Measurements from ENCODE around the gene CRYGB. TPM values are rescaled to one million over a fixed set of nuclear protein-coding genes. Genes with fewer than 3 reads are reported as not detected.

CRYGB gene
- total and polyA plus RNA-seq, 10 of the 15 experiments (the other 5 are each of a cell fraction or from before 2014, with no cell fraction given): not detected

GRCh38 chr2:208127090-208127489, 18.9 kb downstream of the CRYGB start (continued):
- no peak for TF ChIP-seq MEF2B (IDR thresholded peaks at IDR 0.05; ENCODE audit: partially characterized antibody, poor library complexity, severe bottlenecking)

DNA sequence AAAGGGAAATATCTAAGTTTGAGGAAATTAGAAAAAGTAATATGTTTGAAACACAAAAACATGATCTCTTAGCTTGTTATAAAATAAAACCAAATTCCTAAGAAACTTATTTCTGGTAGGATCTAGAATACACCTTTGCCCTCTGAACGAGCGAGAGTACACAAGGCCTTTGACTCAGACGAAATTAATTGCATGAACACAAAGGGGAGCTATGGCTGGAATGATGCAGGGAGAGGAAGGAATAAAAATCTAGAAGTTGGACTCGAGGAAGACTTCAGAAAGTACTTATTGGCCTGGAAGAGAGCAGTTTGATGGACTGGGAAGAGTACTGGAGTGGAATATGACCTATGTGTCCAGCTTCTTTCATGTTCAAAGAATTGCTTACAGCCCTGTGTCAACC, 20.7 kb downstream of the CRYGB start:
- no TSS peak for BruUV-seq (replicated peaks)
- no peak for TF ChIP-seq CUX1 (IDR thresholded peaks at IDR 0.05; ENCODE audit: insufficient replicate concordance, low read depth, low read length)
- TF ChIP-seq IRF3 (IDR thresholded peaks at IDR 0.05): no peak
- no peak for TF ChIP-seq NR2C2 (IDR thresholded peaks at IDR 0.05; ENCODE audit: borderline replicate concordance, control insufficient read depth, insufficient read length, low read depth)
- no peak for TF ChIP-seq SRF (IDR thresholded peaks at IDR 0.05; ENCODE audit: low read depth in 2 of 2, low read length in 2 of 2)
- TF ChIP-seq, protein P1, sequence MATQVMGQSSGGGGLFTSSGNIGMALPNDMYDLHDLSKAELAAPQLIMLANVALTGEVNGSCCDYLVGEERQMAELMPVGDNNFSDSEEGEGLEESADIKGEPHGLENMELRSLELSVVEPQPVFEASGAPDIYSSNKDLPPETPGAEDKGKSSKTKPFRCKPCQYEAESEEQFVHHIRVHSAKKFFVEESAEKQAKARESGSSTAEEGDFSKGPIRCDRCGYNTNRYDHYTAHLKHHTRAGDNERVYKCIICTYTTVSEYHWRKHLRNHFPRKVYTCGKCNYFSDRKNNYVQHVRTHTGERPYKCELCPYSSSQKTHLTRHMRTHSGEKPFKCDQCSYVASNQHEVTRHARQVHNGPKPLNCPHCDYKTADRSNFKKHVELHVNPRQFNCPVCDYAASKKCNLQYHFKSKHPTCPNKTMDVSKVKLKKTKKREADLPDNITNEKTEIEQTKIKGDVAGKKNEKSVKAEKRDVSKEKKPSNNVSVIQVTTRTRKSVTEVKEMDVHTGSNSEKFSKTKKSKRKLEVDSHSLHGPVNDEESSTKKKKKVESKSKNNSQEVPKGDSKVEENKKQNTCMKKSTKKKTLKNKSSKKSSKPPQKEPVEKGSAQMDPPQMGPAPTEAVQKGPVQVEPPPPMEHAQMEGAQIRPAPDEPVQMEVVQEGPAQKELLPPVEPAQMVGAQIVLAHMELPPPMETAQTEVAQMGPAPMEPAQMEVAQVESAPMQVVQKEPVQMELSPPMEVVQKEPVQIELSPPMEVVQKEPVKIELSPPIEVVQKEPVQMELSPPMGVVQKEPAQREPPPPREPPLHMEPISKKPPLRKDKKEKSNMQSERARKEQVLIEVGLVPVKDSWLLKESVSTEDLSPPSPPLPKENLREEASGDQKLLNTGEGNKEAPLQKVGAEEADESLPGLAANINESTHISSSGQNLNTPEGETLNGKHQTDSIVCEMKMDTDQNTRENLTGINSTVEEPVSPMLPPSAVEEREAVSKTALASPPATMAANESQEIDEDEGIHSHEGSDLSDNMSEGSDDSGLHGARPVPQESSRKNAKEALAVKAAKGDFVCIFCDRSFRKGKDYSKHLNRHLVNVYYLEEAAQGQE (IDR thresholded peaks at IDR 0.05; ENCODE audit: low read depth, low read length): no peak
- no peak for TF ChIP-seq BACH1 (IDR thresholded peaks at IDR 0.05; ENCODE audit: borderline replicate concordance)
- CTCF ChIA-PET: interaction anchor here (0.7 kb wide), 1 partner anchor 1485 kb away, joined by 3 read pairs; no protein-coding TSS in a partner anchor
- ATAC-seq (no peak), DNase-seq (ENCODE audit: low read depth, low spot score) (no peak), FAIRE-seq (no peak)
- Histone ChIP-seq H3K27ac (ENCODE audit: control insufficient read depth, insufficient read depth) (no peak overlapping the region), H3K4me2 (ENCODE audit: control insufficient read depth, insufficient read depth) (no peak overlapping the region), H3K9me3 (replicated peaks; ENCODE audit: control insufficient read depth, insufficient read depth, low read length) (no peaks in the 10 kb centered on the region; the same call in 2 of the 3 replicates), H3K36me3 (ENCODE audit: control insufficient read depth in 2 of 2, insufficient read depth in 2 of 2, low read length in 1 of 2) (no peaks in the 10 kb centered on the region), H4K20me1 (ENCODE audit: control insufficient read depth, insufficient read depth) (no peaks in the 10 kb centered on the region; the same call in 1 of the 2 replicates), H3K79me2 (ENCODE audit: control insufficient read depth, insufficient read depth, low read length) (no peaks in the 10 kb centered on the region), H3K27me3 (replicated peaks in 1 of 2; ENCODE audit: control insufficient read depth in 2 of 2, insufficient read depth in 2 of 2, low read length in 1 of 2) (peaks cover 0 to 7% of the 10 kb centered on the region in 2 experiments; a peak in 1 of 4 replicates), H3K4me3 (no peak overlapping the region), H3K9ac (ENCODE audit: control insufficient read depth, insufficient read depth, low read length) (no peak overlapping the region), H2AFZ (ENCODE audit: control insufficient read depth, low read depth, low read length) (no peak overlapping the region), H3K4me1 (ENCODE audit: control insufficient read depth, insufficient read depth, low read length) (no peaks in the 10 kb centered on the region)
- intact Hi-C loops (cut with micrococcal nuclease; ENCODE audit: unreplicated experiment): no loop called here
- SMC1A ChIA-PET (ENCODE audit: uncharacterized antibody, unreplicated experiment): interaction anchor here (0.7 kb wide), 1 partner anchor 10 kb away, joined by 3 read pairs; no protein-coding TSS in a partner anchor
- POLR2A ChIA-PET: no interaction called here
- RAD21 ChIA-PET (ENCODE audit: unreplicated experiment): no interaction called here
- 42% methylated on average over 4 of the region's 4 CpGs for WGBS (ENCODE audit: insufficient coverage, insufficient replicate concordance, low lambda C conversion rate, missing lambda C conversion rate)
- in situ Hi-C loops (cut with MboI): no loop called here
